H1 (cell line): Measurements from ENCODE around the gene UVRAG. TPM values are rescaled to one million over a fixed set of nuclear protein-coding genes. Genes with fewer than 3 reads are reported as not detected.

Experiments used
- CTCF ChIA-PET: fragments of 300-600 bp; sonication (Branson Sonifier 250); formaldehyde crosslinking; loops from one replicate; lab custom pipeline; 2021; ENCODE audit not compliant: partially characterized antibody; lab: Charles Lee
- POLR2A ChIA-PET: fragments of 300-600 bp; sonication (Branson Sonifier 250); formaldehyde crosslinking; loops from one replicate; lab custom pipeline; 2021; ENCODE audit warnings: inconsistent platforms; ENCODE audit not compliant: partially characterized antibody; lab: Charles Lee
- DNase-seq, 2 experiments: peaks; one replicate each; pipeline versions ENCODE4 v3.0.0 to v3.0.0-alpha.2; 2010 to 2022; ENCODE audit warnings: low spot score in 2 of 2, low read depth in 1 of 2, mixed read lengths in 1 of 2
- FAIRE-seq: peaks from 2 replicates; lab custom pipeline; 2011; peaks lifted over from hg19 to GRCh38; lab: Jason Lieb, UNC
- H2AFZ ChIP-seq: 2 replicates; pipeline ENCODE4 v1.8.1; 2012; ENCODE audit warnings: low read length, inconsistent platforms
- H2AK5ac ChIP-seq: 2 replicates; pipeline ENCODE4 v1.6.1; 2013; ENCODE audit warnings: low read depth, low read length
- H2BK120ac ChIP-seq: replicated peaks from 2 replicates; pipeline ENCODE3; 2013; ENCODE audit warnings: low read depth, low read length, inconsistent platforms
- H2BK12ac ChIP-seq: 2 replicates; pipeline ENCODE4 v1.6.1; 2013; ENCODE audit warnings: low read depth, low read length
- H2BK15ac ChIP-seq: 2 replicates; pipeline ENCODE4 v1.6.1; 2013; ENCODE audit warnings: low read length
- H2BK20ac ChIP-seq: 2 replicates; pipeline ENCODE4 v1.6.1; 2013; ENCODE audit warnings: low read length
- H2BK5ac ChIP-seq: 2 replicates; pipeline ENCODE4 v1.6.1; 2013; ENCODE audit warnings: low read depth, low read length
- H3K14ac ChIP-seq: 2 replicates; pipeline ENCODE4 v1.6.1; 2013; ENCODE audit warnings: inconsistent platforms; ENCODE audit not compliant: insufficient read length
- H3K18ac ChIP-seq: 2 replicates; pipeline ENCODE4 v1.6.1; 2013; ENCODE audit warnings: low read length; ENCODE audit errors: extremely low read depth
- H3K23ac ChIP-seq: 2 replicates; pipeline ENCODE4 v1.6.1; 2013; ENCODE audit warnings: inconsistent platforms; ENCODE audit not compliant: insufficient read length
- H3K23me2 ChIP-seq: 2 replicates; pipeline ENCODE4 v1.6.1; 2013; ENCODE audit warnings: low read depth, low read length
- H3K27ac ChIP-seq: 2 replicates; pipeline ENCODE4 v1.6.1; 2011; ENCODE audit warnings: low read depth, low read length, inconsistent platforms
- H3K27me3 ChIP-seq, 4 experiments: replicated peaks in 1 of 4; 1 replicate in 1 of 4; 2 replicates in 3 of 4; pipeline versions ENCODE4 v1.6.1 to v1.8.1; 2011 to 2013; ENCODE audit warnings: low read length in 3 of 4, mild to moderate bottlenecking in 3 of 4, inconsistent platforms in 2 of 4, mixed read lengths in 2 of 4, moderate library complexity in 1 of 4; ENCODE audit not compliant: control insufficient read depth in 3 of 4, insufficient read depth in 3 of 4; ENCODE audit errors: extremely low read depth in 1 of 4
- H3K36me3 ChIP-seq, 4 experiments: 2 replicates each; pipeline versions ENCODE4 v1.6.1 to v1.8.1; 2011 to 2013; ENCODE audit warnings: mild to moderate bottlenecking in 4 of 4, low read length in 3 of 4, moderate library complexity in 2 of 4, control low read depth in 1 of 4, inconsistent platforms in 1 of 4; ENCODE audit not compliant: insufficient read depth in 4 of 4, control insufficient read depth in 2 of 4
- H3K4ac ChIP-seq: replicated peaks from 2 replicates; pipeline ENCODE3; 2013; ENCODE audit warnings: low read length, low read depth, mixed read lengths, inconsistent platforms; ENCODE audit not compliant: insufficient read length
- H3K4me1 ChIP-seq, 4 experiments: replicated peaks in 1 of 4; 1 replicate in 1 of 4; 2 replicates in 3 of 4; pipeline versions ENCODE4 v1.6.1 to v1.8.1; 2011 to 2013; ENCODE audit warnings: low read length in 3 of 4, inconsistent platforms in 2 of 4, mixed read lengths in 1 of 4; ENCODE audit not compliant: insufficient read depth in 4 of 4, control insufficient read depth in 3 of 4
- H3K4me2 ChIP-seq, 2 experiments: 2 replicates each; pipeline versions ENCODE4 v1.6.1 to v1.8.1; 2011 to 2013; ENCODE audit warnings: low read depth in 2 of 2, low read length in 2 of 2, control low read depth in 1 of 2, inconsistent platforms in 1 of 2, mild to moderate bottlenecking in 1 of 2; ENCODE audit not compliant: insufficient read depth in 1 of 2
- H3K4me3 ChIP-seq, 4 experiments: fragments of 200-600, 300-600 bp in 1 of 4; sonication (generic), shearing (Covaris generic), sonication (Bioruptor Twin) in 1 of 4; 2 replicates each; pipeline versions ENCODE4 v1.5.1 to v1.8.1; 2011 to 2016; ENCODE audit warnings: low read length in 4 of 4, low read depth in 3 of 4, control low read depth in 2 of 4, inconsistent platforms in 2 of 4, mild to moderate bottlenecking in 2 of 4, mixed read lengths in 1 of 4, moderate library complexity in 1 of 4; ENCODE audit not compliant: insufficient read depth in 2 of 4; ENCODE audit errors: extremely low read depth in 1 of 4
- H3K56ac ChIP-seq: replicated peaks from 2 replicates; pipeline ENCODE3; 2013; ENCODE audit warnings: low read depth, mild to moderate bottlenecking, mixed read lengths, low read length, inconsistent platforms; ENCODE audit not compliant: insufficient read length
- H3K79me1 ChIP-seq: 2 replicates; pipeline ENCODE4 v1.6.1; 2013; ENCODE audit warnings: low read depth, low read length, control low read depth
- H3K79me2 ChIP-seq, 2 experiments: 2 replicates each; pipeline versions ENCODE4 v1.6.1 to v1.8.1; 2012 to 2013; ENCODE audit warnings: low read length in 2 of 2, mild to moderate bottlenecking in 2 of 2, inconsistent platforms in 1 of 2; ENCODE audit not compliant: insufficient read depth in 2 of 2, control insufficient read depth in 1 of 2
- H3K9ac ChIP-seq, 4 experiments: replicated peaks in 1 of 4; 1 replicate in 1 of 4; 2 replicates in 3 of 4; pipeline versions ENCODE4 v1.6.1 to v1.8.1; 2011 to 2013; ENCODE audit warnings: low read depth in 3 of 4, low read length in 3 of 4, control low read depth in 2 of 4, mild to moderate bottlenecking in 2 of 4, moderate library complexity in 2 of 4, inconsistent platforms in 1 of 4; ENCODE audit errors: extremely low read depth in 1 of 4
- H3K9me3 ChIP-seq, 2 experiments: 2 replicates each; pipeline versions ENCODE4 v1.6.1 to v1.8.1; 2012 to 2013; ENCODE audit warnings: mild to moderate bottlenecking in 2 of 2, moderate library complexity in 2 of 2, control low read depth in 1 of 2, inconsistent platforms in 1 of 2, low read depth in 1 of 2, low read length in 1 of 2, mixed read lengths in 1 of 2; ENCODE audit not compliant: insufficient read depth in 2 of 2
- H4K20me1 ChIP-seq, 2 experiments: replicated peaks in 1 of 2; 2 replicates each; pipeline versions ENCODE3 to v1.8.1; 2011 to 2013; ENCODE audit warnings: inconsistent platforms in 2 of 2, low read length in 2 of 2, mild to moderate bottlenecking in 1 of 2; ENCODE audit not compliant: insufficient read depth in 2 of 2, control insufficient read depth in 1 of 2
- H4K5ac ChIP-seq: 2 replicates; pipeline ENCODE4 v1.6.1; 2013; ENCODE audit warnings: low read length, low read depth, mixed read lengths, inconsistent platforms; ENCODE audit not compliant: insufficient read length
- H4K8ac ChIP-seq: 2 replicates; pipeline ENCODE4 v1.8.0; 2013; ENCODE audit warnings: mild to moderate bottlenecking, moderate library complexity, low read length, inconsistent platforms; ENCODE audit not compliant: insufficient read depth; ENCODE audit errors: extremely low read depth
- H4K91ac ChIP-seq: replicated peaks from 2 replicates; pipeline ENCODE3; 2013; ENCODE audit warnings: low read length, mixed read lengths, inconsistent platforms; ENCODE audit not compliant: insufficient read length
- ATF2 ChIP-seq: IDR thresholded peaks from 2 replicates; pipeline ENCODE4 v1.6.1; 2012; ENCODE audit warnings: low read length, inconsistent platforms
- KDM5A ChIP-seq: fragments of 200-600 bp; IDR thresholded peaks from 2 replicates; pipeline ENCODE4 v1.7.1; 2012; ENCODE audit warnings: mild to moderate bottlenecking, low read length, inconsistent platforms, mixed read lengths
- MAFK ChIP-seq: IDR thresholded peaks from 2 replicates; pipeline ENCODE4 v1.6.1; 2012; ENCODE audit warnings: low read depth, mild to moderate bottlenecking, improper control_type of control experiment, low read length
- RNF2 ChIP-seq: fragments of 200-900, 300-1000 bp; sonication (generic); IDR thresholded peaks from 2 replicates; pipeline ENCODE4 v1.7.1; 2016; ENCODE audit warnings: borderline replicate concordance, low read depth, mild to moderate bottlenecking, antibody characterized with exemption, low read length; ENCODE audit not compliant: poor library complexity, severe bottlenecking; ENCODE audit errors: missing control alignments
- SAP30 ChIP-seq: fragments of 300-600 bp; sonication (generic); IDR thresholded peaks from 2 replicates; pipeline ENCODE4 v1.7.1; 2012; ENCODE audit warnings: low read length, moderate library complexity, mild to moderate bottlenecking, inconsistent platforms; ENCODE audit not compliant: insufficient read depth, insufficient replicate concordance
- SIRT6 ChIP-seq: IDR thresholded peaks from one replicate; pipeline ENCODE4 v1.7.1; 2012; ENCODE audit warnings: low read length, inconsistent platforms
- SP4 ChIP-seq: IDR thresholded peaks from 2 replicates; pipeline ENCODE4 v1.6.1; 2012; ENCODE audit warnings: low read length, inconsistent platforms
- SRF ChIP-seq: IDR thresholded peaks from 2 replicates; pipeline ENCODE4 v1.6.1; 2011; ENCODE audit warnings: mild to moderate bottlenecking, low read depth, low read length, moderate library complexity
- TEAD4 ChIP-seq: IDR thresholded peaks from 2 replicates; pipeline ENCODE4 v1.6.1; 2012; ENCODE audit warnings: low read depth, low read length, inconsistent platforms, mixed read lengths
- YY1 ChIP-seq: IDR thresholded peaks from 2 replicates; pipeline ENCODE4 v1.6.1; 2011; ENCODE audit warnings: low read depth, mild to moderate bottlenecking, low read length
- WGBS, 2 experiments: shearing (Covaris generic) in 1 of 2; methylation state at CpG; one replicate each; pipeline versions ENCODE4 v1.1.6 to v1.1.7; 2013 to 2015; ENCODE audit warnings: low lambda C conversion rate in 2 of 2, mixed read lengths in 2 of 2, inconsistent platforms in 1 of 2, low coverage in 1 of 2, missing lambda C conversion rate in 1 of 2; ENCODE audit not compliant: insufficient replicate concordance in 2 of 2, insufficient coverage in 1 of 2, insufficient read length in 1 of 2; ENCODE audit errors: extremely low coverage in 1 of 2, missing lambda C conversion rate in 1 of 2; 5-methylcytosine and 5-hydroxymethylcytosine counted together
- polyA plus RNA-seq, 7 experiments: library from polyadenylated mRNA; depleted of rRNA in 3 of 7; stranded (reverse) in 5 of 7; unstranded in 2 of 7; fragments of >200 nt in 5 of 7; fragments of 200-250 nt in 2 of 7; gene quantifications; 1 replicate in 5 of 7; 2 replicates in 1 of 7; 4 replicates in 1 of 7; pipeline versions ENCODE4 v1.2.1 to v1.2.3, GENCODE V29; 2011 to 2013; ENCODE audit warnings: missing spikeins in 2 of 7, mixed read lengths in 2 of 7
- total RNA-seq: library from RNA; stranded (reverse); fragmentation: NEBNext Ultra II Directional; extraction: Animal tissue kit (Norgen Biotek cat#: 25700); gene quantifications from 2 replicates; pipeline ENCODE4 v1.2.1, GENCODE V29; 2021

UVRAG gene
- total and polyA plus RNA-seq, 2 of the 8 experiments (the other 6 are each of a cell fraction or from before 2014, with no cell fraction given), result 5.5 to 14.7 TPM

GRCh38 chr11:75792997-75793800 lies 21.8 kb upstream of the UVRAG start:
- Histone ChIP-seq H3K4me3 (no peak overlapping the region), H3K36me3 (no peaks in the 10 kb centered on the region), H4K20me1 (no peaks in the 10 kb centered on the region), H4K5ac (no peak overlapping the region), H3K14ac (no peak overlapping the region), H2AFZ (no peak overlapping the region), H3K23ac (no peak overlapping the region), H3K4me1 (0 out of 7 replicates have a peak, but pooled peaks cover 0 to 4% (median 0%) of the 10 kb centered on the region in 4 experiments), H2BK20ac (no peak overlapping the region), H3K4me2 (no peak overlapping the region), H4K91ac (no peak overlapping the region), H3K4ac (no peak overlapping the region), H2BK12ac (no peak overlapping the region), H3K27ac (no peak overlapping the region), H2BK5ac (no peak overlapping the region), H2BK15ac (no peak overlapping the region), H3K27me3 (no peaks in the 10 kb centered on the region), H3K56ac (no peak overlapping the region), H3K9ac (no peak overlapping the region), H2AK5ac (no peak overlapping the region), H3K18ac (no peak overlapping the region; the same call in 1 of the 2 replicates), H4K8ac (peak overlapping the region; percentile 4; the same call in 1 of the 2 replicates), H3K79me1 (no peaks in the 10 kb centered on the region), H3K79me2 (no peaks in the 10 kb centered on the region), H2BK120ac (no peak overlapping the region), H3K23me2 (0 out of 2 replicates have a peak, but pooled peaks cover 1% of the 10 kb centered on the region), H3K9me3 (no peaks in the 10 kb centered on the region)
- WGBS, 2 experiments, result 94% methylated on average over 12 of the region's 12 CpGs; no CpG with 5 or more reads in 1 of the 2 experiments
- FAIRE-seq (no peak), DNase-seq (no peak)
- ChIA-PET POLR2A (interaction anchor here (0.9 kb wide), 1 partner anchor 393 kb away, joined by 3 read pairs; no protein-coding TSS in a partner anchor), CTCF (interaction anchor here (0.9 to 2.3 kb wide), 8 partner anchors 9 to 75 kb away, joined by 3 to 17 read pairs (median 3); no protein-coding TSS in a partner anchor)
- no peak for TF ChIP-seq SP4
- no peak for TF ChIP-seq MAFK
- TF ChIP-seq TEAD4, result no peak
- no peak for TF ChIP-seq KDM5A
- no peak for TF ChIP-seq YY1
- TF ChIP-seq RNF2, result no peak
- TF ChIP-seq ATF2, result no peak
- no peak for TF ChIP-seq SAP30
- no peak for TF ChIP-seq SRF
- TF ChIP-seq SIRT6, result no peak
